HG03095 (cell line): ENCODE data around the gene SCGB1C1.
"Not testable (repeated sequence)": the region's sequence is repeated elsewhere in the genome, so short reads cannot be mapped to it uniquely, and the experiment has no call there.

Experiments
- ATAC-seq: cut with Tn5 transposase; IDR thresholded peaks from one replicate; pipeline ENCODE4 v1.9.1; 2021; ENCODE audit warnings: moderate library complexity; ENCODE audit not compliant: unreplicated experiment

The SCGB1C1 gene

GRCh38 chr11:236774-237767, 44.2 kb downstream of the SCGB1C1 start, which contains the start of gene PSMD13:
Gene PSMD13, plus strand, starts transcription at chr11:236976. Its CDS starts 74 bp downstream, at chr11:237050.
- ATAC-seq = peak; percentile 73

GRCh38 chr11:238346-238745, 45.5 kb downstream of the SCGB1C1 start:
- ATAC-seq = not testable (repeated sequence)

GRCh38 chr11:240315-240714, 47.4 kb downstream of the SCGB1C1 start:
- ATAC-seq = no peak

- no peak for ATAC-seq
These were observed 48.8 kb downstream of the SCGB1C1 start for GRCh38 chr11:241634-242033.
